Effector CD8-positive, alpha-beta T cell (primary cell): ENCODE measurements around the gene FCN1.

ENCODE experiments used
- DNase-seq: peaks from one replicate; lab custom pipeline; 2025; lab: John Stamatoyannopoulos, UW

FCN1 gene

DNA sequence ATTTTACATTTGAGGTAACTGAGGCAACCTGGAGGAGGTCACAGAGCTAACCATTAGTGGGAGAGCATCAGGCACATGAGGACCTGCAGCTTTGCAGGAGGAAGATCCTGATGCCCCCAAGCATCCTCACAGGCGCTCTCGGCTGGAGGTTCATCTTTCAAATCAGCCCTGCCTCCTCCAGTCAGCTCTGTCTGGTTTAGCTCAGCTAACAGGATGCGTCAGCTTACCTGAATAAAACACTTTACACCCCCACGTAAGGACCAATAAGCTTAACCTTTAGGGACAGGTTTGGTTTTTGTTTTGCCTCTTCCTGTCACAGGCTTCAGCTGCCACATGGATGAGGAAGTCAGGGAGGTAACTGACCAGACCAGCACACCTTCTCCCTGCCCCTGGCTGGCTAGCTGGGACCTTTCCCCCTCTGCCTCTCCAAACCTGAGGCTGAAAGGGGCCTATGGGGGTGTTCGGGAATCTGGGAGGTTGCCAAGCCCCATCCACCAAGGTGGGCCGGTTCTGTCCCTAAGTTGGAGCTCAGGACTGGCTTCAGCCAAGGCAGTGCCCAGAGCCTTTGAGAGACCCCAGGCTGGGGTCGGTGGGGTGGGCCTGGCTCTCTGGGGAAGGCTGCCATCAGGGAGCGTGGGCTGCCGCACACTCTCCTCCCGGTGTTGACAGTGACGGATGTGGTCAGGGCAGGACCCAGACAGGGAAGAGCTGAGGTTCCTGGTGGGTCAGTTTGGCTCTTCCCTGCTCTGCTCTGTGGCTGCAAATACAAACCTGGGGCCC, 20.0 kb upstream of the FCN1 start:
- DNase-seq, result no peak

DNA sequence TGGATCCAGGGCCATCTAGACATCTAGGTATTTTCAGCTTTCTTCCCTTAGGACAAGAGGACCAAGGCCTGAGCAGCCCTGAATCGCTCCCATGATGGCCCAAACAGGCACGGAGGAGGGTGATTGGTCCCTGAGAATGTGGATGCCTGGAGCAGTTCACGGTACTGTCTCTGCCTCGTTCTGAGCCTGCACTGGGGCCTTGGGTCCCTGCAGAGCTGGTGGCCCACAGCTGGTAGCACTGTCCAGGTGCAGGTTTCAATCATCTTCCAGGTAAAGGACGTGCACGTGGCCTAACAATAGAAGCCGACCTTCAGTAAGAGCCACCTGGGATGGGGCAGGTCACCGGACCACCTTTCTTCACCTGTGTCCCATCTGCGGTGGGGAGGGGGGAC, 19.4 kb upstream of the FCN1 start:
- DNase-seq, result no peak

DNA sequence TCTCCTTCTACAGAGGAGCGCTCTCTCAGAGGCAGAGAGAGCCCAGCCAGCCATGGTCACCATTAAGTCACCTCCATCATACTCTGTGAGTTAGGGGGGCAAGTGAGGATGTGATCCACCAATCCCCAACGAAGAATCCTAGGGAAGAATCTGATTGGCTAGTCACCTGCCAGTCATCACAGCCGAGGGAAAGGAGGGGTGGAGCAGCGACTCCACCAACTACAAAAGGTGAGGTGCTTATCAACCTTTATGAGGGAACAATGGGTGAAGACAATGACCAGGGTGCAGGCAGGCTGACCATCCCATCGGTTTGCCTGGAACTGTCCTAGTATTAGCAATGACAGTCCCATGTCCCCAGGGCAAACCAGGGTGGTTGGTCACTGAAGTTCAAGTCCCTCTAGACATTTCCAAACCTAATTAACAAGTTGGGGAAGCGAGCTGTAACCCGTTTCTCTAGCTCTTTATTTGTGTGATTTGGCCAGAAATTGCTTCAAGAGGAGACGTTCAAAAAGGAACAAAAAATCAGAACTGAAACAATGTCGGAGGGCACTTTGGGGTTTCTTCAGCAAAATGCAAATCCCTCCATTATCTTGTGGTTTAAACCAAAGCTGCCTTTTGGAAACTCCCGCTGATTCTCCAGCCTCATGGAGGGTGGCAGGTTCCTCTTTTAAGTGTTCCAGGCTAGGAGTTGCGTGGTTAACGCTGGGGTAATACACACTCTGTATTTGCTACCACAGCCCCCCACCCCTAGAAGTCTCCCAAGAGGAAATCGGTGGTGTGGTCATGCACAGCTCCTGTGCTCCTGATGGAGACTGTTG, 18.8 kb upstream of the FCN1 start:
- no peak for DNase-seq

DNA sequence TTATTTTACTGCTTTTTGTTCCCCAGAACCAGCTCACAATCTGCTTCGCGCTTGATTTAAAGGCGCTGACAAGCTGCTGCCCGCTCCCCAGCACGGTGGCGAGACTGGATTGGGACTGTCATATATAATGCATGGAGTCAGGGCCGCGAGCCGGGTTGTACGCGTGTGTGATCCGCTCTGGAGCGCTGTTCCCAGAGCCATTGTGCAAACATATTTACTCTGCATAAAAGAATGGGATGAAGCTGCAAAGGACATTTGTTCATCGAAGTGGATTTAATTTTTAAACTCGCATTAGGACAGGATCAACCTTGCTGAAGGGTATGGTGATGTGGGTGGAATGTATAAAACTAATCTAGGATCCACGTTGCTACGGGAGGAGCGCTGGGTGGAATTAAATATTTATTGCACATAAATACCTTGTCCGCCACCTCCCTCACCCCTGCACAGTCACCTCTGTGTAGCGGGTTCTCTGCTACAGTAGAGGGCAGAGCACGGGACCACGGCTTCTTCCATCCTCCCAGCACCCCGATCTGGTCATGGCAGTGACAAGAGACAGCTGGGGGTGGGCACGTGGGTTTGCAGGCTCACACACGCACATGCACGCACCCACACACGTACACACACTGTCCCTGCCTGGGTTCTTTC, 18.1 kb upstream of the FCN1 start:
- DNase-seq, result no peak

DNA sequence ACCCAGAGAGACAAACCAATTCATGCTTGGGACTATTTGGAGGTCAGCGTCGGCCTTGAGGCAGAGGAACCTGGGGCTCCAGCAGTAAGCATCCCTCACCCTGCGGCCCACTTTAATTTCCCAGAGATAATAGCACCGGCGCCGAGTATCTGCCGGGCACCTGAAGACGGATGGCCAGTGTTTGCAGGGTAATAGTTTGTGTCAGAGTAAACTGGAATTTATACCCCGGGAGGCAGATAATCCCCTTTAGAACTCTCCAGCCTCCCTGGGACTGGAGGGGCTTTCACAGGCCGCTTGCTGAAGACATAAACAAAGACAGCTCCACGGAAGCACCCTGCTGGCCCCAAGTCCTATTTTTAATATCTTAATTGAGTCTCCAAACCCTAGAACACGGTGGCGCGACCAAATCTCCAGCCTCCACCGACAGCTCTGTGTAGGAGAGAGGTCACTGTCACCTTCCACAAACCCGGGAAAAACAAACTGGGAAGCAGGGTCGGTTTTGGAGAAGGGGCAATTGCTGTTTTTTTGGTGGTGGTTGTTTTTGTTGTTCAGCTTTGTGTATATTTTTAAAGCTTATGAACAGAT, 17.4 kb upstream of the FCN1 start:
- DNase-seq, result no peak

DNA sequence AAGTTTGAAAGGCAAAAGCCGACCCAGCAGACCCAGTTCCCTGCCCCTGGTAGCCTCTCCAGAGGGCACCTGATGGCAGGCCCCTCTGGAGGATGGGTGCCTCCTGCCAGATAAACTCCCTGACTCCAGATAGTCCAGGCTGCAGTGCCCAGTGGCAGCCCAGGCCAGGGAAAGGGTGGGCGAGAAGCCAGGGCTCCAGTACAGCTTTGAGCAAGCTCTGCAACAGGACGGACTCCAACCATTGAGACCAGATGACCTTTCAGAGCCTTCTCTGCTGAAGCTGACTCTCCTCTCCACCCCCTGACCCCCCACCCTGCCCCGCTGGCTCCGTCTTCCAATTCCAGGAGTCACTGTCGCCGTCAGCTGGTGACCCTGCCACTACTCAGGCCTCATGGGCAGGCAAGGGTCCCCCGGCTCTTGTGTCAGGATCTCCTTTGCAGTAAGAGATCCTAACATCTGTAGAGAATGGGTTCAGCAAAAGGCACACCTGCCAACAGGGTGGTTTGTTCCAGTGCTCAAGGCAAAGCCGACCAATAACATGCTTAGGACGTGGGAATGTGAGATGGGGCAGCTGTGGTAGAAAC, 15.5 kb upstream of the FCN1 start:
- DNase-seq, result no peak

DNA sequence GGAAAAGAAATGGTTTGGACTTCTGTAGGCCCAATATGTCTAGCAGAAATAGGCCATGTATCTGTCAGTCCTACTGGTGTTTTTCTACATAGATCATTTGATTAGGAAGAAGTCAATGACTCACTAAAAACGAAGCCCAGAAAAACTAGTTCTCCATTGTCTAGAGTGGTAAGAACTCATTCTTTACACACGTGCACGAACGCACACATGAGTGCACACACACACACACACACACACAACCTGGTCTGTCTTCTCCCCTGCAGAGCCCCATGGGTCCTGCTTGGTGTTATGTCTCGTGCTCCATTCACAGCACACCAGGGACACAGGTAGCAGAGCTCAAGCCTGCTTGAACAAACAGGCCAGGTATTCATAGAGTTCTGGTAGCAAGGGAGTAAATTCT, 14.9 kb upstream of the FCN1 start:
- DNase-seq, result no peak

DNA sequence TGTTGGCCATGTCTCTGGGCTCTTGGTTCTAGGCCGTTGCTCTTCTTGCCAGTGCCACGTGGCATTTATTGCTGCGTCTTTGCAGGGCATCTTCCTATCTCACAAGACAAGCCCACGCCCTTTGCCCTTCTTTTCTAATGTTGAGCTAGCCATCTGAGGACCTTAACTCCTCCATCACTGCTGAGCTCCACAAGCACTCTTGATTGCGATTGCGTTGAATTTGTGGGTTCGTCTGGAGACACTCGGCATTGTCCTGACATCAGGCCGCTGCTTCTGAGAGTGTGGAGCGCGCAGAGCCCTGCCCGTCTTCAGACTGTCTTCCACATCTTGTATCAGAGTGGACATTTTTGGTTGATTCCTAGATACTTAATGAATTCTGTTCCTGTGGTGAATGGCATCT, 14.5 kb upstream of the FCN1 start:
- no peak for DNase-seq

DNA sequence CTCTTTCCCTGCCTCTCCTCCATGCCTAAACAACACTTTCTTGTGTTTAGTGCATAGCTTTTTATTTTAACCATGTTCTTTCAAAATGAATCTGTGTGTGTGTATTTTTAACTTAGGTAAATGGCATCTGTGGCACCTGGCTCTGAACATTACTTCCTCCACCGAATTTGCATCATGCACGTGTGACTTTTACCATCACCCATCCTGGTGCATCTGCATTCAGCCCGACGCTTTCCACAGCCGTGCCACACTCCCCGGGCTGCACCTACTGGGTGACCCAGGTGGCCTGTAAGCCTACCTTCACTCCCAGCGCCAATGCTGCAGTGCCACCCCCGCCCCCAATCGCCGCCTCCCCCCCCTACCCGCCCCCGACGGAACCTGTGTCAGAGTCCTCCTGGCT, 12.7 kb upstream of the FCN1 start:
- DNase-seq, result no peak

DNA sequence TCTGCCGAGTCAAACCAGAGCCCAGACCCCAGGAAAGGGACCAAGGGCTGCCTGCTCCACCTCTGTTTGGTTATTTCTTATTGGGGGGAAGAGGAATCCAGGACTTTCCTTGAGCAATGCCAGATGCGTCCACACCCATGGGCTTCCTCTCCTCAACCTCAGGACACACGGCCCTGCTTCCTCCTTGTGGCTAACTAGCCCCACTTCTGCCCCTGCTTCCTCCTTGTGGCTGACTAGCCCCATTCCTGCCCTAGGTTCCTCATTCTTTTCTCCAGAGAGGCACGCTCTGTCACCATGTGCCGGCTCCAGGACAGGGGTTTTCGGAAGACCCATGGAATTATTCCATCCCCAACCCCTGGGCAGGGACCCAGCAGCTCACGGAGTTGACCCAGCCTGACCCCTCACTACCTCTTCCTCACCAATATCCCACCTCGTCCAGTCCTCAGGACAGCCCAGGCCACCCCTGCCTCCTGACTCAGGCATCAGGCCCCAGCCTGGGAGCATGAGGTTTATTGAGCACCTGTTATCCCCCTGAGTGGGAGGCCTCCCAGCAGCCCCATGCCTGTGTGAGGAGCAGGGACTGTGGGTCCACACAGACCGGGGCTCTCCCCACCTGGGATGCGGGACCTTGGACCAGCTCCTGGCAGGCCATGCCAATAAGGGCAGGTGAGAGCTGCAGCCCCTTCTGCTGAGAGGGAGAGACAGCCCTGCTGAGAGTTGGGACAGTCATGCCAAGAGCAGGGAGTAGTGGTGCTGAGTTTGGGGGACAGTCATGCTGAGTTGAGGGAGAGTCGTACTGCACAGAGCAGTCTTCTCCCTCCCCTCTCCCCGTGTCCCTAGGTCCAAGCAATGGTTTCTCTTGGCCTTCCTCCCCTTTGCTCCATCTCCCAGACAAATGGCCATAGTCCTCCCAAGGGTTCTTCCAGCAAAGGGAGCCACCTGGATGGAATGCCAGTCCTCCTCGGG, 11.8 kb upstream of the FCN1 start:
- DNase-seq, result no peak

DNA sequence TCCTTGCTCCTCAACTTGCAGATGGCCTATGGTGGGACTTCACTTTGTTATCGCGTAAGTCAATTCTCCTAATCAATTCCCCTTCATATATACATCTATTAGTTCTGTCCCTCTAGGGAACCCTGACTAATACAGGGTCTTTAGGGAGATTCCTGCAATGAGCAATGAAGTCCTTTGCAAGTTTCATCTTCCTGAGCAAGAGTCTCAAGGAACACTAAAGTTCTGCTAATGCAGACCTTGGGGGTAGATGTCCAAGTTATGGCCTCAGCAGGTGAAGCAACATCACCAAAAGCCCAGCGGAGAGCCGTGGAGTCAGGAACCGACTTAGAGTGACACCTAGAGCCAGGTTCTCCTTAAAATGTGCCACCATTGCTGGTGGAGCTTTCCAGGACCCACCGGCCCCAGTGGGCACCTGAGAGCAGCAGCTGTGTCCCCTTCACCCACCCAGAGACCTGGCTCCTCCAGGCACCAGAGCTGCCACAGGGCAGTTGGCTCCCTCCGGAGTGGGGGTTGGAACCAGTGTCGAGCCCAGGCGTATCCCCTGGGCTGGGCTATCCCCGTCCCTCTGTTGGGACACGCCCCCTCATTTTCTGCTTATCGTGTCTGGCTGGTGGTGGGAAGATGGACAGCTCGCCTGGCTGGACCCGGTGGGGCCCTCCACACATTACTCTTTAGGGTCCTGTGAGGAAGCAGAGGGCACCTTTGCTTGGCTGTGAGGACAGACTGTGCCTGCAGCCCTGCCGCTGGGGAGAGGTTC, 10.9 kb upstream of the FCN1 start:
- no peak for DNase-seq

DNA sequence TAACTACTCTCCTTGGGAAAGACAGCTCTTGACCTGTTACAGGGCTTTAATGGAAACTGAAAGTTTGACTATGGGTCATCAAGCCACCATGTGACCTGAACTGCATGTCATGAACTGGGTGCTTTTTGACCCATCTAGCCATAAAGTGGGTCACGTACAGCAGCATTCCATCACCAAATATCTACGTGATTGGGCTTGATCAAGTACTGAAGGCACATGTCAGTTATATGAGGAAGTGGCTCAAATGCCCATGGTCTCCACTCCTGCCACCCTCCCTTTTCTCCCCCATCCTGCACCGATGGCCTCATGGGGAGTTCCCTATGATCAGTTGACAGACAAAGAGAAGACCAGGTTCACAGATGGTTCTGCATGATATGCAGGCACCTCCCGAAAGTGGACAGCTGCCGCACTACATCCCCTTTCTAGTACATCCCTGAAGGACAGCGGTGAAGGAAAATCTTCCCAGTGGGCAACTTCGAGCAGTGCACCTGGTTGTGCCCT, 7.3 kb upstream of the FCN1 start:
- no peak for DNase-seq

DNA sequence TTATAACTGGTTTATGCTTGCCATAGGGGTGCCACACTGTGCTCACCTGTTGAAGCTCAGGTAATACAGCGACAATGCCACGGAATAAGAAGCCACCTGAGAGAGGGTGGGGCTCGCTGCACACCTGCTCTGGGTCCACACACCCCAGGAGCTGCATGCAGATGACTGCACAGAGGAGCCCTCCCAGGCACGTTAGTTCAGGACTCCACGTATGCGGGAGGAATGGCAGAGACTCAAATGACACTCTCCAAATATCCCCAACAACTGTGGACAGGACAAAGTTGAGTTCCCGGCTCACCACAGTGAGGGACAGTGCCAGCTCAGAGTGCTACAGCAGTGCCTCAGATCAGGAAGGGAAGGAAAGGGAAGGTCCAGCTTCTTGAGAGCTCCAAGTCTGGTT, 5.8 kb upstream of the FCN1 start:
- no peak for DNase-seq

DNA sequence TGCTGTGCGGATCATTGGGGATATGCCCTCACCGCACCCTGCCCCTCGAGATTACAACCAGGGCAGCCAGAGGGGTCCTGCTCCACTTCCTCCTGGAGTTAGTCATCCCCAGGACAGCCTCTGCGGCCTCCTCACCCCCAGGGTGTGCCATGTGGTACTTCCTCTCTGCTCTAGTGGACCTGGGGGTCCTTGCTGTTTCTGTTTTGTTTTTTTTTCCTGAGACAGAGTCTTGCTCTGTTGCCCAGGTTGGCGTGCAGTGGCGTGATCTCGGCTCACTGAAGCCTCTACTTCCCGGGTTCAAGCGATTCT, 5.2 kb upstream of the FCN1 start:
- no peak for DNase-seq

DNA sequence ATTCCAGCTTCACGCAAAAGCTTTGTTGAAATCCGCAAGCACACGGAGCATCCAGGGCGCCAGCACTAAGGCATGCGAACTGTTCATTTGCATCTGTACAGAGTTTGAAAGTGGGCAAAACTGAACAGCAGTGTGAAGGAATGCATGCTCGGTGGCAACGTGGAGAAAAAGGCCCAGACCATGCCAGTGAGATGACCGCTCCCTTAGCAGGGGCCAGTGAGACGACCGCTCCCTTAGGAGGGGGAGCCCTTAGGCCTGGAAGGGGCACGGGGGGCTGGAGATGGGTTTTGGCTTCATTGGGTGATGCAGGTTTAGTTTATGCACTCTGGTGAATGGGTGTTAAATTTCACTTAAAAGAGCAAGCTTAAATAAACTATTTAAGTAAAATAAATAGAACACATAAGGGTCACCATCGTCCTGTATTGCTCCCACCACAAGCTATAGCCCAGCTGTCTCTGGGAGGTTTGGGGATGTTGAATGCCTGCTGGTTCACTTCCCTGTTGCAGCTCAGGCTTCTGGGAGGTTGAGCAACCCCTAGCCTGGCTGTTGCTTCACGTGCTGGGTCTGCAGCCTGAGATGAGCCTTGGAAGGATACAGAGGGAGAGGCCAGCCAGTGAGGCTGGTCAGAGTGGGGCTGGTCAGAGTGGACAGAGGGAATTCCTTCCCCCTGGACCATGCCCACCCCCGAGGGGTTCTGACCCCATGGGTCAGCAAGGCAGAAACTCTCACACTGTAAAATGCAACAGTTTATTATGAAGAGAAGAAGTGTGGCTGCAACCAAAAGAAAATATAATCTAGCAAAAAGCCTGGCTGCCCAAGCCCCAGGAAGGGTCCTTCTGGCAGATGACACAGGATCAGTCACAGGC, 4.6 kb upstream of the FCN1 start:
- no peak for DNase-seq

DNA sequence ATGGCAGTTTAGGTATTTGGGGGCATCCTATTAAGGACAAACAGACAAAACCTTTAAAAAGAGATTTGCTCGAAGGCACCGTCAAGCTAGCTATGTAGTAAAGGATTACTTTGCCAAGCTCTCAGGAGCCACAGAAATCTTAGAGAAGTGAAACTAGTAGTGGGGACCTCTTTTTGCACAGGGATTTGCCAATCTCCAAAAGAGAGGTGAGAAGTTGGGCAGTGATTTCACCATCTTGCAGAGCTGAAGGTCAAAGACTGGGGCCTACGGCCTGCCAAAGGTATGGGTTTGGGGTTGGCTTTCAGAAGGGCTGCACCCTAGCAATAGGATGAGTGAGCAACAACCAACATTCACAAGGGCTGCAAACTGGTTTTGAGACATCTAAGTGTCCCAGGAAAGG, 1.6 kb upstream of the FCN1 start:
- DNase-seq, result no peak

DNA sequence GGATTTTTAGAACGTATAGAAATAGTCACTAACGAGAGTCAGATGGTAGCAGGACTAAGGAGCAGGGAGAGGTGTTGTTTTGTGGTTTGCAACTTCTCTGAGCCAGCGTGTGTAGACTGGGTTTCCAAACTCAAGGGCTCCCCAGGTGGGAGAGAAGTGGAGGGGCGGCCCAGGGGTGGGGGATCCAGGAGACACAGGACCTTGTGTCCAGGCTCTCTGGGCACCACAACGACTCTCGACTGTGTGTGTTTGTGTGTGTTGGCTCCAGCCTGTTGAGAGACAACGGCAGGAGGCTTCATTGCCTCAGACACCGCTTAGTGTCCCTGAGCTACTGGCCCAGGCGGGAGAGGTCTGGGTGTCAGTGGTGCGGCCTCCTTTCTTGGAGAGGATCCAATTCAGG, 934 bp upstream of the FCN1 start:
- DNase-seq, result no peak

DNA sequence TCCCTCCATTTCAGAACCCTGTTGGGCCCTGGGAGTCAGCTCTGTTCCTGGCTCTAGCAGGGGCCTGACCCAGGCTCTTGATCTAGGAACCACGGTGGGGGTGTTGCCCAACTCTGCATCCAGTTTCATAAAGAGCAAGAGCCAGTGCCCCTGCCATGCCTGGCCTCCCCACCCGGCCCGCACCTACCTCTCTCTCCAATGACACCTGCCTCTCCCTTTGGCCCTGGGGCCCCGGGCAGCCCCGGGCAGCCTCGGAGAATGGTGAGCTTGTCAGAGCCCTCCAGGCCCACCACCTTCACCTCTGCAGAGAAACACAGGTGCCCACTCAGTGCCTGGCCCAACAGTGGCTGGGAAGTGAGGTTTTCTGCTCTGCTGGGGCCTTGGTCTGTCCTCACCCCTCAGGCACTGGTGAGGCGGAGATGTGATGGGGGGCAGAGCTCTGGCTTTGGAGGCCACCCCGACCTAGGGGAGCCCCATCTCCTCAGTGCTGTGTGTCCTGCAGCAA, 1.5 kb downstream of the FCN1 start:
- no peak for DNase-seq
